Heart right ventricle (tissue), 16 donors: ENCODE data around the gene EMCN. TPM values are rescaled to one million over a fixed set of nuclear protein-coding genes. Genes with fewer than 3 reads are reported as not detected.

ENCODE experiments used
- ATAC-seq, 8 donors: fragments of 200-7000 bp; cut with Tn5 transposase; one replicate each; pipeline ENCODE4 v1.9.1; 2020; ENCODE audit warnings: mild to moderate bottlenecking in 8 of 8, moderate library complexity in 8 of 8, moderate number of reproducible peaks in 1 of 8
- DNase-seq, 2 donors: peaks; one replicate each; pipeline ENCODE4 v3.0.0-alpha.2; 2020
- H3K27ac ChIP-seq, 10 donors: fragments of 200-600 bp; sonication (generic) in 2 of 10; one replicate each; pipeline versions ENCODE4 v1.5.0 to v1.8.0; 2020 to 2022; ENCODE audit warnings: mild to moderate bottlenecking in 3 of 10
- H3K27me3 ChIP-seq, 7 donors: fragments of 200-600 bp; one replicate each; pipeline ENCODE4 v1.8.0; 2021 to 2022; ENCODE audit warnings: mild to moderate bottlenecking in 2 of 7
- H3K36me3 ChIP-seq, 9 donors: fragments of 200-600 bp; sonication (generic) in 1 of 9; one replicate each; pipeline versions ENCODE4 v1.5.0 to v1.8.0; 2020 to 2022; ENCODE audit warnings: mild to moderate bottlenecking in 2 of 9
- H3K4me1 ChIP-seq, 9 donors: fragments of 200-600 bp; sonication (generic) in 1 of 9; one replicate each; pipeline versions ENCODE4 v1.5.0 to v1.8.0; 2020 to 2022; ENCODE audit warnings: mild to moderate bottlenecking in 4 of 9
- H3K4me3 ChIP-seq, 10 donors: fragments of 200-600 bp; sonication (generic) in 2 of 10; one replicate each; pipeline versions ENCODE4 v1.5.0 to v1.8.0; 2020 to 2022; ENCODE audit warnings: mild to moderate bottlenecking in 7 of 10, moderate library complexity in 2 of 10
- H3K9me3 ChIP-seq, 11 donors: fragments of 200-600 bp in 10 of 11; sonication (generic) in 2 of 11; one replicate each; pipeline versions ENCODE4 v1.5.0 to v1.8.0; 2013 to 2022; ENCODE audit warnings: mild to moderate bottlenecking in 2 of 11, control low read depth in 1 of 11, moderate library complexity in 1 of 11
- CTCF ChIP-seq, 9 donors: fragments of 200-600 bp; sonication (generic) in 2 of 9; IDR thresholded peaks; one replicate each; pipeline versions ENCODE4 v1.5.0 to v1.8.0; 2021 to 2022; ENCODE audit warnings: antibody characterized with exemption in 9 of 9, mild to moderate bottlenecking in 5 of 9, moderate library complexity in 1 of 9
- WGBS, 2 donors: extraction: QIAGEN DNeasy Blood & Tissue Kit; methylation state at CpG; one replicate each; pipeline ENCODE4 v1.1.7; 2013; ENCODE audit warnings: inconsistent platforms in 1 of 2; 5-methylcytosine and 5-hydroxymethylcytosine counted together
- intact Hi-C, 10 donors: fragments of 100-400 bp; cut with DNase I; formaldehyde crosslinking; loops; one replicate each; pipeline versions ENCODE4 v1.11.1 to v1.14.2; 2022
- polyA plus RNA-seq, 2 donors: library from polyadenylated mRNA; stranded (reverse); fragments of 200-250 nt; gene quantifications; one replicate each; pipeline ENCODE4 v1.2.3, GENCODE V29; 2013
- total RNA-seq, 10 donors: library from RNA; stranded (reverse); fragmentation: NEBNext Ultra II Directional in 3 of 10; extraction: Animal tissue kit (Norgen Biotek cat#: 25700) in 3 of 10; gene quantifications; one replicate each; pipeline versions ENCODE4 v1.2.1 to v1.2.4, GENCODE V29; 2021 to 2023
- donor health status: Arrhythmogenic right ventricular cardiomyopathy.
- donor health status: ischemic (EF 13 %, LVEDD 7.1; RV severe dilation, severe dysfunction).
- donor health status: healthy with polysubstance abuse.
- donor health status: DM: no; HTN: yes; CAD: no.
- donor health status: DM: no; HTN: no; CAD: no.
- donor health status: ischemic (EF 25% LVEDD 6.9; RV normal size, moderate dysfunction).
- donor health status: ischemic (EF 25% LVEDD 5.7; RV mildly dilated, moderate dysfunction).
- donor health status: healthy.
- donor health status: DM: yes; HTN: yes; CAD: no.
- donor health status: Ischemic cardiomyopathy.
- donor health status: ischemic (EF 35%, LVEDD 5.7; RV mildly dilated, moderate dysfunction).
- donor health status: nonischemic (EF 11% LVEDD 7.7; RV severe dilation, severe dysfunction).
- donor health status: DM: yes; HTN: yes; CAD: no.
- donor health status: PGD.
- donor health status: ischemic (EF 29% LVEDD 5.4; RV normal size, mild dysfunction).
- donor health status: nonischemic (EF 23%, LVEDD 6.1; RV moderate dilation, normal function).

The EMCN gene
- total and polyA plus RNA-seq, 12 donors = 14.8 to 49.0 (median 32.3) TPM

GRCh38 chr4:100516225-100516624 lies 1.6 kb downstream of the EMCN start:
- Histone ChIP-seq H3K36me3 (no peaks in the 10 kb centered on the region), H3K27me3 (no peaks in the 10 kb centered on the region), H3K9me3 (no peaks in the 10 kb centered on the region), H3K4me3 (peak overlapping the region in 9 of 10 donors; percentile 29 to 64 (median 50)), H3K4me1 (peaks cover 0 to 30% (median 0%) of the 10 kb centered on the region in 9 donors), H3K27ac (peak overlapping the region in 9 of 10 donors; percentile 36 to 86 (median 76))
- TF ChIP-seq CTCF (IDR thresholded peaks at IDR 0.05) = no peak
- DNase-seq = no peak
- intact Hi-C loops = loop anchor here in 4 of 10 donors (5.0 to 10.0 kb wide), 5 partner anchors 76 to 221 kb away; no protein-coding TSS in a partner anchor
- 62 to 71% methylated on average over 7 of the region's 7 CpGs for WGBS, 2 donors
- no peak for ATAC-seq

DNA sequence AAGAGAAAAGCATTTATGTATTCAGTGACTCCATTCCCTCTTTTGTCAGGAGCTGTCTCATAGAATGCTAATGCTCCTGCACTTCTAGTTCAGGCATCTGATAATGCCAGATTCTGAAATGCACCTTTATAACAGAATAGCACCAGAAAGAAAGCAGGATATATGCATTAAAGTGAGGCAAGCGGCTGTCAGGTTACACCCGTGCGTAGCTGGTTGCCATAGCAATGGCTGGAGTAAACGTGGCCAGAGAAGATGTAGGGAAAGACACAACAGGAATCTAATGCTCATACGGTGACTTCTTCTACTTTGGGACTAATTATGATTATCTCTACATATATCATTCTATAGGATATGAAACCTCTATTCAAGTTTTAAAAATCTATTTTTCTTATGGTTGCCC lies 5.9 kb downstream of the EMCN start:
- Histone ChIP-seq H3K36me3 (no peaks in the 10 kb centered on the region), H3K27me3 (no peaks in the 10 kb centered on the region), H3K4me1 (peaks cover 0 to 49% (median 0%) of the 10 kb centered on the region in 9 donors), H3K27ac (no peak overlapping the region), H3K9me3 (no peaks in the 10 kb centered on the region), H3K4me3 (peak overlapping the region in 6 of 10 donors; percentile 2 to 64 (median 37))
- DNase-seq (no peak), ATAC-seq (no peak)
- intact Hi-C loops = loop anchor here in 3 of 10 donors (10.0 kb wide), 3 partner anchors 87 to 143 kb away; no protein-coding TSS in a partner anchor
- 53 to 57% methylated on average over 5 of the region's 5 CpGs for WGBS, 2 donors
- no peak for TF ChIP-seq CTCF (IDR thresholded peaks at IDR 0.05)

DNA sequence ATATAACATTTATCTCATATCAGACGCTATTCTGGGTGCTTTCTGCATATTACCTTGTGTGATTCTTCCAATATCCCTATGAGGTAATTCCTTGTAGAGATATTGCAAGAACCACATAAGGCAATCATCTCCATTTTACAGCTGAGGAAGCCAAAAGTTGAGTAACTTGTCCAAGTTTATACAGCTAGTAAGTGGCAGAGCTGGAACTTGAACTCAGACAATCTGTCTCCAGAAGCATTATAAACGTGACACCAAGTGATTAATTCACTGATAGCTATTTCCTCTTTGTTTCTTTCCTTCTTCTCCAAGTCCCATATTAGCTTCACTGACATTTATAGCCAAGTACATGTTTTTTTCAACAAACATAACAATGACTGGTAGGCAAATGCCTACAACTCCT lies 7.3 kb downstream of the EMCN start:
- DNase-seq (no peak), ATAC-seq (no peak)
- no peaks in the 10 kb centered on the region for H3K9me3 ChIP-seq
- H3K36me3 ChIP-seq = no peaks in the 10 kb centered on the region
- intact Hi-C loops = loop anchor here in 3 of 10 donors (10.0 kb wide), 3 partner anchors 86 to 144 kb away; no protein-coding TSS in a partner anchor
- H3K4me3 ChIP-seq = peak overlapping the region in 1 of 10 donors; percentile 1
- peaks cover 0 to 49% (median 0%) of the 10 kb centered on the region in 9 donors for H3K4me1 ChIP-seq
- 43 to 57% methylated on average over 2 of the region's 2 CpGs for WGBS, 2 donors
- no peak overlapping the region for H3K27ac ChIP-seq
- no peaks in the 10 kb centered on the region for H3K27me3 ChIP-seq
- TF ChIP-seq CTCF (IDR thresholded peaks at IDR 0.05) = no peak

GRCh38 chr4:100509386-100509785 lies 8.4 kb downstream of the EMCN start:
- Histone ChIP-seq H3K27me3 (no peaks in the 10 kb centered on the region), H3K4me1 (peaks cover 0 to 49% (median 0%) of the 10 kb centered on the region in 9 donors), H3K9me3 (peaks cover 0 to 3% (median 0%) of the 10 kb centered on the region in 11 donors), H3K36me3 (no peaks in the 10 kb centered on the region), H3K4me3 (no peak overlapping the region), H3K27ac (no peak overlapping the region)
- intact Hi-C loops = no loop called here
- ATAC-seq (no peak), DNase-seq (no peak)
- WGBS, 2 donors = 71 to 74% methylated on average over 3 of the region's 3 CpGs
- TF ChIP-seq CTCF (IDR thresholded peaks at IDR 0.05) = no peak
